Endothelial cell of umbilical vein (primary cell): ENCODE measurements around the gene FAM78A. TPM values are rescaled to one million over a fixed set of nuclear protein-coding genes. Genes with fewer than 3 reads are reported as not detected.

Source experiments
- BruUV-seq: library from RNA; stranded (reverse); fragments of 400-500 nt; replicated peaks from 2 replicates; lab custom pipeline; 2021; lab: Mats Ljungman, UMichigan
- CTCF ChIA-PET: fragments of 300-600, 350-600 bp; sonication (Branson Sonifier 250); formaldehyde crosslinking; loops from one replicate; lab custom pipeline; 2021; ENCODE audit warnings: antibody characterized with exemption, inconsistent platforms; lab: Charles Lee
- POLR2A ChIA-PET: fragments of 300-600, 350-600 bp; sonication (Branson Sonifier 250); formaldehyde crosslinking; loops from one replicate; lab custom pipeline; 2021; ENCODE audit warnings: antibody characterized with exemption, inconsistent platforms; lab: Charles Lee
- DNase-seq: peaks from one replicate; pipeline ENCODE4 v3.0.0-alpha.2; 2011; ENCODE audit warnings: low read depth, low spot score
- FAIRE-seq: peaks from 2 replicates; lab custom pipeline; 2011; peaks lifted over from hg19 to GRCh38; lab: Jason Lieb, UNC
- H2AFZ ChIP-seq: 2 replicates; pipeline ENCODE4 v1.6.0; 2012; ENCODE audit warnings: low read depth, low read length, control low read depth, inconsistent platforms
- H3K27ac ChIP-seq: 2 replicates; pipeline ENCODE4 v1.5.1; 2011; ENCODE audit warnings: low read depth, mild to moderate bottlenecking, control low read depth, low read length, moderate library complexity; ENCODE audit not compliant: insufficient read depth
- H3K27me3 ChIP-seq, 2 experiments: 2 replicates each; pipeline versions ENCODE4 v1.6.0 to v1.6.1; 2011; ENCODE audit warnings: low read length in 2 of 2, mixed read lengths in 1 of 2; ENCODE audit not compliant: control insufficient read depth in 2 of 2, insufficient read depth in 2 of 2
- H3K36me3 ChIP-seq, 2 experiments: 2 replicates in 1 of 2; 3 replicates in 1 of 2; pipeline ENCODE4 v1.5.1; 2011; ENCODE audit warnings: low read length in 2 of 2, mild to moderate bottlenecking in 1 of 2, moderate library complexity in 1 of 2; ENCODE audit not compliant: control insufficient read depth in 2 of 2, insufficient read depth in 2 of 2; ENCODE audit errors: extremely low read depth in 1 of 2
- H3K4me1 ChIP-seq: 3 replicates; pipeline ENCODE4 v1.5.1; 2011; ENCODE audit warnings: mild to moderate bottlenecking, low read length; ENCODE audit not compliant: control insufficient read depth, insufficient read depth; ENCODE audit errors: extremely low read depth
- H3K4me2 ChIP-seq: 2 replicates; pipeline ENCODE4 v1.6.1; 2011; ENCODE audit warnings: low read length, control low read depth, mixed read lengths; ENCODE audit not compliant: insufficient read depth
- H3K4me3 ChIP-seq, 3 experiments: fragments of 200-600 bp in 1 of 3; sonication (generic), shearing (Covaris generic) in 1 of 3; replicated peaks in 1 of 3; 2 replicates each; pipeline ENCODE4 v1.5.1; 2011 to 2016; ENCODE audit warnings: control low read depth in 3 of 3, low read length in 3 of 3, mild to moderate bottlenecking in 2 of 3, inconsistent platforms in 1 of 3, low read depth in 1 of 3, moderate library complexity in 1 of 3; ENCODE audit not compliant: insufficient read depth in 1 of 3
- H3K79me2 ChIP-seq: 2 replicates; pipeline ENCODE4 v1.6.0; 2012; ENCODE audit warnings: low read length, inconsistent platforms; ENCODE audit not compliant: control insufficient read depth, insufficient read depth
- H3K9ac ChIP-seq: replicated peaks from 2 replicates; pipeline ENCODE3; 2011; ENCODE audit warnings: low read length, control low read depth; ENCODE audit not compliant: insufficient read depth; ENCODE audit errors: extremely low read depth
- H3K9me1 ChIP-seq: replicated peaks from 3 replicates; pipeline ENCODE4 v1.6.0; 2011; ENCODE audit warnings: mild to moderate bottlenecking, low read length; ENCODE audit not compliant: control insufficient read depth, insufficient read depth; ENCODE audit errors: extremely low read depth
- H3K9me3 ChIP-seq: replicated peaks from 2 replicates; pipeline ENCODE4 v1.5.1; 2012; ENCODE audit warnings: low read length, inconsistent platforms; ENCODE audit not compliant: control insufficient read depth, insufficient read depth
- H4K20me1 ChIP-seq: replicated peaks from 2 replicates; pipeline ENCODE3; 2011; ENCODE audit warnings: mild to moderate bottlenecking, low read length; ENCODE audit not compliant: control insufficient read depth, insufficient read depth; ENCODE audit errors: extremely low read depth
- CTCF ChIP-seq, 2 donors: IDR thresholded peaks; 1 replicate in 1 of 2; 2 replicates in 1 of 2; pipeline ENCODE4 v1.5.1; 2011; ENCODE audit warnings: low read length in 2 of 2, mild to moderate bottlenecking in 2 of 2, moderate library complexity in 2 of 2, control low read depth in 1 of 2, inconsistent platforms in 1 of 2, low read depth in 1 of 2; ENCODE audit not compliant: insufficient read depth in 1 of 2; ENCODE audit errors: extremely low read depth in 1 of 2
- EZH2 ChIP-seq: IDR thresholded peaks from 2 replicates; pipeline ENCODE4 v1.6.1; 2012; ENCODE audit warnings: borderline replicate concordance, low read depth, mild to moderate bottlenecking, moderate library complexity, low read length, inconsistent platforms; ENCODE audit not compliant: severe bottlenecking
- FOS ChIP-seq: IDR thresholded peaks from 2 replicates; pipeline ENCODE4 v1.6.1; 2011; ENCODE audit warnings: mild to moderate bottlenecking, low read length, moderate library complexity, borderline replicate concordance; ENCODE audit not compliant: insufficient read depth
- GATA2 ChIP-seq: IDR thresholded peaks from 2 replicates; pipeline ENCODE4 v1.7.0; 2011; ENCODE audit warnings: low read depth, mild to moderate bottlenecking, moderate library complexity, mixed read lengths, low read length; ENCODE audit not compliant: insufficient read length, insufficient read depth
- JUN ChIP-seq: IDR thresholded peaks from 2 replicates; pipeline ENCODE4 v1.6.1; 2011; ENCODE audit warnings: borderline replicate concordance, low read depth; ENCODE audit not compliant: insufficient read length, insufficient read depth
- MAX ChIP-seq: IDR thresholded peaks from 2 replicates; pipeline ENCODE4 v1.6.1; 2011; ENCODE audit not compliant: insufficient read depth, insufficient read length
- MYC ChIP-seq: IDR thresholded peaks from one replicate; pipeline ENCODE4 v1.6.1; 2011; ENCODE audit warnings: mild to moderate bottlenecking, low read depth, low read length
- POLR2A ChIP-seq: IDR thresholded peaks from 2 replicates; pipeline ENCODE4 v1.6.1; 2012; ENCODE audit warnings: low read depth, mild to moderate bottlenecking, control low read depth, low read length
- POLR2AphosphoS5 ChIP-seq: IDR thresholded peaks from 2 replicates; pipeline ENCODE4 v1.6.1; 2012; ENCODE audit warnings: low read depth, mild to moderate bottlenecking, control low read depth, low read length, moderate library complexity; ENCODE audit not compliant: insufficient read depth
- dilution Hi-C: fragments of 300-500 bp; cut with MboI; formaldehyde crosslinking; loops from one replicate; pipeline ENCODE4 v1.15.0; 2019; ENCODE audit warnings: low sequenced_read_pairs; ENCODE audit not compliant: extremely low pct_ligation_motif_present
- intact Hi-C: fragments of 100-400 bp; cut with micrococcal nuclease; formaldehyde crosslinking; loops from one replicate; pipeline ENCODE4 v1.10.0; 2022
- polyA plus RNA-seq, 4 experiments: library from polyadenylated mRNA; depleted of rRNA in 3 of 4; stranded (reverse) in 3 of 4; unstranded in 1 of 4; fragments of >200 nt; gene quantifications; 2 replicates each; pipeline versions ENCODE4 v1.2.1 to v1.2.3, GENCODE V29; 2011 to 2012; ENCODE audit warnings: missing spikeins in 1 of 4
- total RNA-seq: library from RNA; stranded (reverse); gene quantifications from 2 replicates; pipeline ENCODE4 v1.2.3, GENCODE V29; 2021

The FAM78A gene
- total and polyA plus RNA-seq, 2 donors (not counting 3 experiments of a cell fraction or from before 2014, with no cell fraction given): 34.0 to 37.4 TPM

- intact Hi-C loops: no loop called here
- no peaks in the 10 kb centered on the region for H3K9me3 ChIP-seq
- no peak overlapping the region for H3K9ac ChIP-seq
- H3K36me3 ChIP-seq: no peaks in the 10 kb centered on the region
- no peak overlapping the region for H3K4me3 ChIP-seq
- H3K4me2 ChIP-seq: no peak overlapping the region
- BruUV-seq: no TSS peak
- FAIRE-seq: peak; percentile 4
- no peaks in the 10 kb centered on the region for H3K79me2 ChIP-seq
- no peaks in the 10 kb centered on the region for H4K20me1 ChIP-seq
- peak; percentile 70 for DNase-seq
- dilution Hi-C loops: no loop called here
- TF ChIP-seq FOS (no peak), POLR2A (no peak), GATA2 (no peak), CTCF (IDR thresholded peaks at IDR 0.05; ENCODE audit: extremely low read depth in 1 of 2, insufficient read depth in 1 of 2, low read depth in 1 of 2, low read length in 2 of 2) (no peak), JUN (no peak), MAX (no peak), MYC (no peak), POLR2AphosphoS5 (no peak), EZH2 (no peak)
- peaks cover 32% of the 10 kb centered on the region for H3K4me1 ChIP-seq
- peak overlapping the region; percentile 6 for H2AFZ ChIP-seq
- no peaks in the 10 kb centered on the region for H3K9me1 ChIP-seq
- CTCF ChIA-PET: interaction anchor here (2.3 kb wide), 1 partner anchor 96 kb away, joined by 8 read pairs; no protein-coding TSS in a partner anchor
- no peak overlapping the region for H3K27ac ChIP-seq
- H3K27me3 ChIP-seq: no peaks in the 10 kb centered on the region
- POLR2A ChIA-PET: no interaction called here
Observed at GRCh38 chr9:131240047-131240921, 36.0 kb downstream of the FAM78A start.
